OCI-LY7 (cell line): ENCODE data around the gene POM121L2. TPM values are rescaled to one million over a fixed set of nuclear protein-coding genes. Genes with fewer than 3 reads are reported as not detected.

Source experiments
- BruUV-seq: library from RNA; stranded (reverse); fragments of 400-500 nt; replicated peaks from 2 replicates; lab custom pipeline; 2021; lab: Mats Ljungman, UMichigan
- CTCF ChIA-PET: fragments of 300-600 bp; sonication (Branson Sonifier 250); formaldehyde crosslinking; loops from one replicate; lab custom pipeline; 2022; ENCODE audit warnings: antibody characterized with exemption; ENCODE audit not compliant: unreplicated experiment; lab: Charles Lee
- POLR2A ChIA-PET: fragments of 300-600 bp; sonication (Branson Sonifier 250); formaldehyde crosslinking; loops from one replicate; lab custom pipeline; 2022; ENCODE audit warnings: antibody characterized with exemption; lab: Charles Lee
- DNase-seq: peaks from one replicate; pipeline ENCODE4 v3.0.0-alpha.2; 2015; ENCODE audit warnings: low spot score
- H2AFZ ChIP-seq: fragments of 200-600 bp; sonication (generic), shearing (Covaris generic); 2 replicates; pipeline ENCODE4 v1.6.1; 2014; ENCODE audit warnings: mild to moderate bottlenecking, antibody characterized with exemption, low read length, moderate library complexity
- H3K27ac ChIP-seq: fragments of 200-600 bp; sonication (generic); 2 replicates; pipeline ENCODE4 v1.5.1; 2014; ENCODE audit warnings: mixed run types, low read depth, mild to moderate bottlenecking, moderate library complexity, low read length, inconsistent platforms; ENCODE audit not compliant: poor library complexity, severe bottlenecking
- H3K36me3 ChIP-seq: fragments of 200-600 bp; sonication (generic); 2 replicates; pipeline ENCODE4 v1.6.1; 2014; ENCODE audit warnings: mild to moderate bottlenecking, antibody characterized with exemption, low read length, moderate library complexity, mixed read lengths; ENCODE audit not compliant: insufficient read depth
- H3K4me1 ChIP-seq: fragments of 200-600 bp; sonication (generic); 2 replicates; pipeline ENCODE4 v1.5.1; 2014; ENCODE audit warnings: mild to moderate bottlenecking, low read length; ENCODE audit not compliant: insufficient read depth, poor library complexity, severe bottlenecking
- H3K4me2 ChIP-seq: fragments of 200-600 bp; sonication (generic); 2 replicates; pipeline ENCODE4 v1.6.1; 2014; ENCODE audit warnings: mild to moderate bottlenecking, low read length
- H3K4me3 ChIP-seq: fragments of 200-600 bp; sonication (generic); 2 replicates; pipeline ENCODE4 v1.5.1; 2014; ENCODE audit warnings: mild to moderate bottlenecking, low read depth, low read length; ENCODE audit not compliant: poor library complexity, severe bottlenecking
- H3K79me2 ChIP-seq: fragments of 200-600 bp; sonication (generic); 2 replicates; pipeline ENCODE4 v1.6.1; 2016; ENCODE audit warnings: low read depth, mild to moderate bottlenecking, low read length, moderate library complexity, mixed read lengths; ENCODE audit not compliant: insufficient read depth
- H3K9me2 ChIP-seq: fragments of 200-600 bp; sonication (generic); 2 replicates; pipeline ENCODE4 v1.6.1; 2016; ENCODE audit warnings: mild to moderate bottlenecking, low read length, mixed read lengths; ENCODE audit not compliant: insufficient read depth
- H3K9me3 ChIP-seq: fragments of 200-600 bp; sonication (generic); 2 replicates; pipeline ENCODE4 v1.6.1; 2014; ENCODE audit warnings: mild to moderate bottlenecking, mixed run types, low read length, mixed read lengths
- H4K20me1 ChIP-seq: fragments of 200-600 bp; sonication (generic); 2 replicates; pipeline ENCODE4 v1.6.1; 2014; ENCODE audit warnings: mild to moderate bottlenecking, antibody characterized with exemption, low read length, moderate library complexity, mixed read lengths; ENCODE audit not compliant: insufficient read depth
- CTCF ChIP-seq: fragments of 200-600 bp; sonication (generic); conservative IDR thresholded peaks from 2 replicates; pipeline ENCODE4 v1.5.1; 2014; ENCODE audit warnings: mild to moderate bottlenecking, antibody characterized with exemption, low read length, moderate library complexity, mixed read lengths
- EZH2phosphoT487 ChIP-seq: fragments of 200-600 bp; sonication (generic); IDR thresholded peaks from 2 replicates; pipeline ENCODE4 v1.6.1; 2018; ENCODE audit warnings: low read depth, borderline replicate concordance, mild to moderate bottlenecking, mixed run types, antibody characterized with exemption, low read length, moderate library complexity, mixed read lengths
- intact Hi-C: fragments of 100-400 bp; cut with micrococcal nuclease; formaldehyde crosslinking; loops from one replicate; pipeline ENCODE4 v1.10.0; 2022; ENCODE audit not compliant: unreplicated experiment
- total RNA-seq, 2 experiments: library from RNA; depleted of rRNA in 1 of 2; stranded (reverse); fragments of >200 nt in 1 of 2; shearing (Covaris generic) in 1 of 2; gene quantifications; 2 replicates each; pipeline ENCODE4 v1.2.3, GENCODE V29; 2014 to 2022

The POM121L2 gene
- total RNA-seq, 2 experiments from 2014 or later = not detected

GRCh38 chr6:27327023-27327738, 15.1 kb upstream of the POM121L2 start:
- no peaks in the 10 kb centered on the region for H4K20me1 ChIP-seq
- H3K4me3 ChIP-seq = no peak overlapping the region
- intact Hi-C loops = no loop called here
- TF ChIP-seq CTCF (no peak), EZH2phosphoT487 (no peak)
- no peaks in the 10 kb centered on the region for H3K9me3 ChIP-seq
- H3K9me2 ChIP-seq = no peaks in the 10 kb centered on the region
- no peak for DNase-seq
- POLR2A ChIA-PET = no interaction called here
- no peaks in the 10 kb centered on the region for H3K36me3 ChIP-seq
- H3K27ac ChIP-seq = no peak overlapping the region
- no peak overlapping the region for H3K4me2 ChIP-seq
- H2AFZ ChIP-seq = no peak overlapping the region
- BruUV-seq = no TSS peak
- no peaks in the 10 kb centered on the region for H3K4me1 ChIP-seq
- CTCF ChIA-PET = no interaction called here
- H3K79me2 ChIP-seq = no peaks in the 10 kb centered on the region

GRCh38 chr6:27321901-27322300, 9.8 kb upstream of the POM121L2 start:
- CTCF ChIA-PET = no interaction called here
- H3K27ac ChIP-seq = no peak overlapping the region
- H3K4me2 ChIP-seq = no peak overlapping the region
- no TSS peak for BruUV-seq
- no peaks in the 10 kb centered on the region for H3K9me2 ChIP-seq
- no peaks in the 10 kb centered on the region for H3K36me3 ChIP-seq
- intact Hi-C loops = no loop called here
- TF ChIP-seq CTCF (no peak), EZH2phosphoT487 (no peak)
- no peaks in the 10 kb centered on the region for H3K4me1 ChIP-seq
- no peak overlapping the region for H3K4me3 ChIP-seq
- H2AFZ ChIP-seq = no peak overlapping the region
- POLR2A ChIA-PET = interaction anchor here (1.1 kb wide), 1 partner anchor 9 kb away, joined by 3 read pairs; no protein-coding TSS in a partner anchor
- H4K20me1 ChIP-seq = no peaks in the 10 kb centered on the region
- H3K9me3 ChIP-seq = no peaks in the 10 kb centered on the region
- no peak for DNase-seq
- H3K79me2 ChIP-seq = no peaks in the 10 kb centered on the region

GRCh38 chr6:27321370-27321769, 9.3 kb upstream of the POM121L2 start:
- Histone ChIP-seq H3K9me3 (no peaks in the 10 kb centered on the region), H3K9me2 (no peaks in the 10 kb centered on the region), H2AFZ (no peak overlapping the region), H3K79me2 (no peaks in the 10 kb centered on the region), H3K36me3 (no peaks in the 10 kb centered on the region), H3K4me2 (no peak overlapping the region), H3K4me3 (no peak overlapping the region), H4K20me1 (no peaks in the 10 kb centered on the region), H3K4me1 (no peaks in the 10 kb centered on the region), H3K27ac (no peak overlapping the region)
- POLR2A ChIA-PET = no interaction called here
- BruUV-seq = no TSS peak
- DNase-seq = no peak
- CTCF ChIA-PET = no interaction called here
- intact Hi-C loops = no loop called here
- no peak for TF ChIP-seq CTCF
- TF ChIP-seq EZH2phosphoT487 = no peak
